GM12864 (cell line): ENCODE data around the gene KDELR3.

Source experiments
- DNase-seq: peaks from one replicate; pipeline ENCODE4 v3.0.0-alpha.2; 2011; ENCODE audit warnings: low read depth
- H3K4me3 ChIP-seq: 2 replicates; pipeline ENCODE4 v1.5.1; 2011; ENCODE audit warnings: mild to moderate bottlenecking, low read depth, low read length, control low read depth
- CTCF ChIP-seq: IDR thresholded peaks from 2 replicates; pipeline ENCODE4 v1.5.1; 2011; ENCODE audit warnings: low read depth, mild to moderate bottlenecking, moderate library complexity, low read length, control low read depth, inconsistent platforms; ENCODE audit errors: missing control alignments

The KDELR3 gene

DNA sequence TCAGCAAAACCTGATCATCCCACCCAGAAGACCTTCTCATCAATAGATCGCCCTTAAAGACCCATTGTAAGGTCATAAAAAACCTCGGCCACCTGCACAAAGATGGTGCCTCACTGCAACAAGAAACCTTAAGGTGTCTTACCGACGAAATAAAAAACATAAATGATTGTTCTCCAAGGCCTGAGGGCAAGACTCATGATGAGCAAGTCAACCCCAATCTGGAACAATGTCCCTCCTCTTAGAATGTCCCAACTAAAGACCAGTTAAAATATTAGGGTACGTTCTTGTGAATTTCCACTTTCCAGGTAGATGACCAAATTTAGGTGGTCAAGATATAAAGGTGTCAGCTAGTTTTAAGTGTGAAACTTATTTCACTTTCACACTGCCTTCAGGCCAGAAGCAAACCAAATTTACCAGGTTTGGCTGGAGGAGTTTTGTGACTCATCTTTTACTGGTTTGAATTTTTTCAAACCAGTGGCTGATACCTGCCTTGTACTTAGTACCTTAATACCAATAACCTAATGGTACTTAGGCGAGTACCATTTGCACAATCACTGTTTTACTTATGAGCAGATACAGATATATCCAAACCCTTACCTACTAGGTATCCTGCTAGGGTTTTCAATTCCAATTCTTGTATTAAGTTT, 14.9 kb downstream of the KDELR3 start:
- no peak overlapping the region for H3K4me3 ChIP-seq
- no peak for TF ChIP-seq CTCF
- DNase-seq: no peak

DNA sequence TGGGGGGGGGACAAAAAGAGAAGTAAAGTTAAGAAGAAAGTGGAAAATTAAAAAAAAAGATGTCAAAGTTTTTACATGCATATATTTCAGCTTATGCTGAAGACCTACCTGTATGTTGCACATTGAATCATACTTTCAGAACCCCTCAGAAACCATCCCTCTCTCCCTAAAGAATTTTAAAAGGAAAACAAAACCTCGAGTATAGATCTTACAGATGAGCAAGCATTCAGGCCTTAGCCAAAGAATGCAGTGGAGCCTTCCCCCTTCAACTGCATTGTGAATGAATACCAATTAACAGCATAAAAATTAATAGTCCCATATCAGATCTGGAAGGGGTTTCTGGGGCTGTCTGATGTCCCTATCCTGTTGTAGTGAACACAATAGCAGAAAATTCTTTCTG, 16.3 kb downstream of the KDELR3 start:
- no peak for TF ChIP-seq CTCF
- no peak overlapping the region for H3K4me3 ChIP-seq
- no peak for DNase-seq

GRCh38 chr22:38485783-38486182, 17.9 kb downstream of the KDELR3 start:
- TF ChIP-seq CTCF: no peak
- no peak overlapping the region for H3K4me3 ChIP-seq
- no peak for DNase-seq

- DNase-seq: no peak
- no peak for TF ChIP-seq CTCF
- H3K4me3 ChIP-seq: no peak overlapping the region
Observed at GRCh38 chr22:38487946-38488345, 20.1 kb downstream of the KDELR3 start.

- H3K4me3 ChIP-seq: no peak overlapping the region
- DNase-seq: no peak
- TF ChIP-seq CTCF: no peak
Observed at GRCh38 chr22:38489142-38489541, 21.2 kb downstream of the KDELR3 start.

GRCh38 chr22:38489561-38490145, 21.8 kb downstream of the KDELR3 start:
- no peak for TF ChIP-seq CTCF
- no peak overlapping the region for H3K4me3 ChIP-seq
- DNase-seq: no peak

DNA sequence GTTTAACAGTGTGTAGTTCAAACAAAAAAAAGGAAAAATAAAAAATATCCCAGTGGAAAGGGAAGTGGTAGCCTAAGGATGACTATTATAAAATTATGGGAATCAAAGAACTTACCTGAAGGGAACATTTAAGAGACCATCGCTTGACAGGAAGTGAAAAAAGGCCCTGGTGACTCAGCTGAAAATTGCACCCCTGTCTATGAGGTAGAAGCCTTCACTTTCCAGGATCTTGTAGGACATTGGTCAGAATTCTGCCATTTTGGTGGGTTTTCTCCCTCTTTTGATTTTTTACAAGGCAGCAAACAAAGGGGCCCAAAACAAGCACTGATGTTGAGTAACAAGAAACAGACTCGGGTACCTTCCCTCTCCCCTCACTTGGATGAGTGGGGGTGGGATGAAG, 22.6 kb downstream of the KDELR3 start:
- H3K4me3 ChIP-seq: no peak overlapping the region
- no peak for DNase-seq
- no peak for TF ChIP-seq CTCF
